T-helper 9 cell (primary cell): ENCODE data around the gene IFT81.
"Not testable (repeated sequence)": the region's sequence is repeated elsewhere in the genome, so short reads cannot be mapped to it uniquely, and the experiment has no call there.

Source experiments
- DNase-seq: peaks from one replicate; pipeline ENCODE4 v3.0.0-alpha.2; 2020

The IFT81 gene

DNA sequence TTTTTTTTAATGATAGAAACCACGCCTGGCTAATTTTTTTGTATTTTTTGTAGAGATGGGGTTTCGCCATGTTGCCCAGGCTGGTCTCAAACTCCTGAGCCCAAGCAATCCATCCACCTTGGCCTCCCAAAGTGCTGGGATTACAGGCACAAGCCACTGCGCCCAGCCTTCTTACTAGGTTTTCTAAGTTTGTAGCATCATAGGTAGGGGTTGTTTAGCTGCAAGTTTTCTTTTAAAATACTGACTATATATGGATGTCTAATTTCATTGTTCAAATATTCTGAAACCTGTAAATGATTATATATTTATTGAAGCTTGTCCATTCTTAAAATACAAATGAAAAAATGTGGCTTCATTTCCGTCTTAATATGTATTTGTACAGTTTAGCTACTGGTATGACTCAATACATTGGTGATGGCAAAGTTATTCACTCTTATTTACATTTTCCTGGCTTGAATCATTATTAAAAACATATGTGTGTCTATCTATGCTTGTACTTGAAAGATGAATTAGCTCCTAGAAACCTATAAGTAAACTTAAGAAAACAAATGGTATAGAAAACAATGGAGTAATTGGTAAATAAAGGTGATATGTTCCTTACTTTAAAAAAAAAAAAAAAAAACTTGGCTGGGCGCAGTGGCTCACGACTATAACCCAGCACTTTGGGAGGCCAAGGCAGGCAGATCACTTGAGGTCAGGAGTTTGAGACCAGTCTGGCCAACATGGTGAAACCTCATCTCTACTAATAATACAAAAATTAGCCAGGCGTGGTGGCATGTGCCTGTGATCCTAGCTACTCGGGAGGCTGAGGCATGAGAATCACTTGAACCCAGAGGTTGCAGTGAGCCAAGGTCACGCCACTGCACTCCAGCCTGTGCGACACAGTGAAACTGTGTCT, 87.7 kb downstream of the IFT81 start:
- DNase-seq = not testable (repeated sequence)

- DNase-seq = no peak
These were observed 94.0 kb downstream of the IFT81 start for GRCh38 chr12:110217996-110218674.

- no peak for DNase-seq
These were observed 97.9 kb downstream of the IFT81 start for GRCh38 chr12:110222027-110222426.

GRCh38 chr12:110222433-110222832, 98.3 kb downstream of the IFT81 start:
- DNase-seq = no peak

DNA sequence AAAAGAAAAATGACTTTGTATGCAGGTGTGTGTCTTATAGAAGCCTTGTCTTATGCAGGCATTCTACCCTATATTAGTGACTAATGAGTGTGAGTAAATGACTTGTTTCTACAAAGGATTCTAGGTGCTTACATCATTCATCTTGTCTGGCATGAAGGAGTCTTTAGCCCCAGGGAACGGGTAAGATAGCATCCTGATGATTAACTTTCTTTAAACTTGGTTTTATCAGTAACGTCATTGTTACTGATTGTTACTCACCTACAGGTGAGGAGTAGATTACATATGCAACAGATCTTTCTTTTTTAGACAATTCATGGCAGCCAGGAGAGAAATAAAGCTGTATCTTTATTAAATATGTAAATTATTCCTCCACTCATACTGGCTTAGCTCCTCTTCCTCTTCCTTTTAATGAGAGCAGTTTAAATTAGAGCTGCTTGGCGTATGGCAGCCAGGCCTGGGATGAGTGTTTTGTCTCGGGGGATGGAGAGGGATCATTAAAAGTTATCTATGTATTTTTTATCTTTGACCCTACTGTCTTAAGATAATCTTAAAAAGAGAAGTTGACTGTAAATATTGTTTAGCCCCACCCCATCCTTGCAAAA, 99.7 kb downstream of the IFT81 start:
- DNase-seq = no peak

DNA sequence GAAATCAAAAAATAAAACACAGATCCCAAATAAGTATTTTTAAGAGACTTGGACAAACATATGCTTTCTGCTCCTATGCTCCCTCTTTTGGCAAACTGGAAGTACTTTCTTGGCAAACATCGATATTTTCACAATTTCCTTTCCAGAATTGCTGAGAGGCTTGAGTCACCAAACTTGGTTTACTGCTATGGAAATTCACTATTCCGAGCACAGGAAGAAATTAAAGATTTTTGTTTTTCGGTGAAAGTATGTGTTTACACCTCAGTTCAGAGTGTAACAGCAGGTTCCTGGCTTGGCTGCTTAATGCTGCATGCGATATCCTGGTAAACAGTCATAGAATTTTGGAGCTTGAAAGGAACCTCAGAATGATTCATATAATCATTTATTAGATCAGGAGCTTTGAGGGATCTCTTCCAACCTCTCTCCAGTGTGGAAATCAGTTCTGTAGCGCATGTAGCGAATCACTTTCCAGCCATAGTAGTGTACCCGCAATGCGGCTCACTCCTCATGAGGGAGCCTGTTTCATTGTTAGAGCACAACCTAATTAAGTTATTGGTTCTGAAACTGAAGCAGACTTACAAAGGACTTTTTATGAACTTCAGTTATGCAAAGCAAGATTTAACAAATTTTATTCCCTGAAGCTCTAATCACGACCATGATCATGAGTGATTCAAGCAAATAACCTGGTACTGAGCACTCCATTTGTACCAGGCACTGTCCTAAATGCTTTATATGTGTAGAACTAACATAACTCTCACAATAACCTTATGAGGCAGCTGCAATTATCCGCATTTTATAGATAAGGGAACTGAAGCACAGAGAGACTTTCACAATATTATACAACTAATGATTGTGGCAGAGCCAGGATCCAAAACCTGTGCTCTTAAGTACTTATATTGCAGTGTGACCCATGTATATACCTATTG, 100.5 kb downstream of the IFT81 start:
- DNase-seq = no peak

GRCh38 chr12:110227138-110227537, 103.0 kb downstream of the IFT81 start:
- no peak for DNase-seq

GRCh38 chr12:110228348-110228747, 104.2 kb downstream of the IFT81 start:
- DNase-seq = not testable (repeated sequence)

GRCh38 chr12:110228756-110229155, 104.6 kb downstream of the IFT81 start:
- DNase-seq = no peak

GRCh38 chr12:110229409-110229808, 105.3 kb downstream of the IFT81 start:
- DNase-seq = no peak

DNA sequence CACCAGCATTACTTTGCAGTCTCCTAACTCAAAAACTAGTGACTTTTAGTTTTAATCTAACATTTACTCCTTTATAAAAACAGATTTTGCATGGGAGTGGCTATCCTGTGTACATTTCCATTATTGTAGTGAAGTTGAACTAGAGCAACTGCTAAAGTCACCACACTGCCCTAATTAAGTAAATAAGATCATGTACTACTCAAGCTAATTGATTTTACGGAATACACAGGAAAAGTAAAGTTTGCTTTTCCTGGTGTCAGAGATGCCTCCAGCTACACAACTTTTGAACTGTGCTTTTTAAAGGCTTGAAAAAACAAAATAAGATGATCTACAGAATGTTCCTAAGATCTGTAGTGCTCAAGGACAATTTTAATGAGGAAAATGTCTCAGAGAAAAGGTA, 106.5 kb downstream of the IFT81 start:
- DNase-seq = no peak

DNA sequence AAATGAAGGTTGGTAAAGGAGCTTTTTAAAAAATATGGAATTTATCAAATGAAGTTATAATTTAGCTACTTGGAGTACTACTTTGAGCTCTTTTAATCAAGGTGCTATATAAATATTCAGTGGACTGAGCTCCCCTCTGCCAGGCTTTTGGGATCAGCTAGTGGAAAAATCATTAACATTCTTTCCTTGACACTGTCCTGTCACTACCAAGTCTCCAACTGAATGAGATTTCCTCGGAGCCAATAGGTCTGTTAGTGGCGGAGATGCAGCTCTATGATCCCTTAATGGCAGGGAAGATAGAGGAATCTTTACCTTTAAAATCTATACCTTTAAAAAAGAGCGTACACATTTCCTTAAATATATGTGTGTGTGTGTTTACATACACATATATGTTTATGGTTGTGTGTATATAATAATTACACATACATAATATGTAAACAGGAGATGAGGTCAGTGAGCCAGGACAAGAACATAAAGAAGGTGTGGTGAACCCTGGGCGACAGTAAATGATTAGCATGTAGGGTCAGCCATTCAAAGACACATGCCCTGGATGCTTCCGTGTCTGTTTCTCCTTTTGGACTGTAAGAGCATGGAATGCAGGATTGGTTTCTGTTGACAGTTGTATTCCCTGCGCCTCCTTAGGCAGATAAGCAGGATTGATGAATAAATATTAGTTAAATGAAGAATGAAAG, 109.2 kb downstream of the IFT81 start:
- DNase-seq = no peak

DNA sequence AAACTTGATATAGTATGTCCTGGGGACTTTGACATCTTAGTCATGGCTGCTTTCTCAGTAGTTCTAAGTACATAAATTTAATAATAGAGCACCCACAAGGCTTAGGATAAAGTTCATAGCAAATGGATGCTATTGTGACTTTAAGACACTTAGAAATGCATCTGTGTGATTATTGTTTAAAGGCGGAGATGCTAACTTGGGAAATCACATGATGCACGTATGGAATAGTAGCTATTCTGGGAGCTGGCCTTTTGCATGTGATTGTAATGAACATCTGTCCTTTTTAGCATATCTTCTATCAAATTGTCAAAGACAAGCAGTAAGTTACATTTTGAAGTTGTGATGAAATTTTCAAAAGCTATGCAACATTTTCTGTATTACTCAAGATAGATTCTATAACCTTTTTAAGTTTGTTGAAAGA, 110.2 kb downstream of the IFT81 start:
- DNase-seq = no peak

- DNase-seq = no peak
These were observed 110.6 kb downstream of the IFT81 start for GRCh38 chr12:110234755-110235154.

DNA sequence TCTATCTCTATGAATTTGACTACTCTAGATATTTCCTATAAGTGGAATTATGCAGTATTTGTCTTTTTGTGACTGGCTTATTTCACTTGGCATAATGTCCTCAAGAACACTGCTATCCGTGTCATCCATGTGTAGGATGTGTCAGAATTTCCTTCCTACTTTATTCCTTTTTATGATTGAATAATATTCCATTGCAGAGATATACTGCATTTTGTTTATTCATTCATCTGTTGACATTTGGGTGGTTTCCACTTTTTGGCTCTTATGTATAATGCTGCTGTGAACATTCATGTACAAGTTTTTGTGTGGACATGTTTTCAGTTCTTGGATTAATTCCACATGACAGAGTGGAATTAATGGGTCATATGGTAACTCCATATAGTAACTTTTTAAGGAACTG, 111.2 kb downstream of the IFT81 start:
- no peak for DNase-seq

DNA sequence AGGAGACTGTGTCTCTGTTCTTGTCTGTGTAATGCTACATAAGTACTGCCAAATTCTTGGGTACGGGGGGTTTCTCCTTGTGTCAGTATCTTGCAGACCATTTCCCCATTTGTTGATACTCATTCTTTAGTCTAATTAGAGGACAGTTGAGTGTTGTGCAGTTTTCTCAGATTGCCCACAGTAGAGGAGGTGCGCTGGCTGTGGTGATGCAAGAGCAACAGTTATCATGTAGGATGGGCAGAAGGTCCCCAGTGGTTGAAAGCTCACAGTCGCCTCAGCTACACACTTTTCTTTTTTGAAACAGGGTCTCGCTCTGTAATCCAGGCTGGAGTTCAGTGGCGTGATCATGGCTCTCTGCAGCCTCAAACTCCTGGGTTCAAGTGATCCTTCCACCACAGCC, 119.1 kb downstream of the IFT81 start:
- DNase-seq = no peak

- no peak for DNase-seq
These were observed 120.2 kb downstream of the IFT81 start for GRCh38 chr12:110244372-110244771.

- DNase-seq = no peak
These were observed 120.7 kb downstream of the IFT81 start for GRCh38 chr12:110244829-110245228.

- DNase-seq = peak; percentile 31
These were observed 121.2 kb downstream of the IFT81 start for GRCh38 chr12:110245369-110245772.

DNA sequence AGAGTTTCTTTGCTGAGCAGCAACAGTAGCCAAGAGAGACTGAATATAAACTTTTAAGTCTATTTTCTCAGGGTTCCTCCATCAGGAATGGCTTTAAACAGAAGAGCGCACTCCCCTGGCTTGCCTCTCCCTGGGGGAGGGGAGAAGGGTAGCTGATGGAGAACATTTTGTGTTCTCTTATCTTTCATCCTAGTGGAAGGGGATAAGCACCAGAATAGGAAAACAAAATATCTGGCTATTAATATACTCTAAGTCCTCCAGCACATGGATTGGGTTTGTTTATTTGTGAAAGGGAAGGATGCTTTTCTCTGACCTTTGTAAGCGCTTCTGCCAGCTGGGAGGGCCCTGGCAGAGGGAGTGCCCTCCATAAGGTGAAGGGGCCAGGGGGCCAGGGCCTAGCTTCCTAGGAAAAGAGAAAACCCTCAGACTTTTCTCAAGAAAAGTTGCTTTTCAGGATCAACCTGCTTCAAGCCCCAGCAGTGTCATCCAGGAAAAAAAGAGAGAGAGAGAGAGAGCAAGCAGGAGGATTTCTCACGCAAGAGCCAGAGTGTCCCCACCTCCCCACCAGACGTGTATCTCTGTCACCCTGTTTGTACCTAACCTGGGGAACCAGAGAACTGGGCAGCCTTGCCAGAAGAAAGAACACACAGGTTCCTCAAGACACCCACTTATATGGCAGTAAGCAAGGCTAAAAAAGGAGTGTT, 122.6 kb downstream of the IFT81 start:
- no peak for DNase-seq
